ENCODE data around the gene TMEM37. TPM values are rescaled to one million over a fixed set of nuclear protein-coding genes. Genes with fewer than 3 reads are reported as not detected.

Gene TMEM37
- total RNA-seq, 5 donors from 2014 or later (not counting 1 experiment from before 2014, with no cell fraction given) = 0.44 to 0.60 TPM; not detected in 3

DNA sequence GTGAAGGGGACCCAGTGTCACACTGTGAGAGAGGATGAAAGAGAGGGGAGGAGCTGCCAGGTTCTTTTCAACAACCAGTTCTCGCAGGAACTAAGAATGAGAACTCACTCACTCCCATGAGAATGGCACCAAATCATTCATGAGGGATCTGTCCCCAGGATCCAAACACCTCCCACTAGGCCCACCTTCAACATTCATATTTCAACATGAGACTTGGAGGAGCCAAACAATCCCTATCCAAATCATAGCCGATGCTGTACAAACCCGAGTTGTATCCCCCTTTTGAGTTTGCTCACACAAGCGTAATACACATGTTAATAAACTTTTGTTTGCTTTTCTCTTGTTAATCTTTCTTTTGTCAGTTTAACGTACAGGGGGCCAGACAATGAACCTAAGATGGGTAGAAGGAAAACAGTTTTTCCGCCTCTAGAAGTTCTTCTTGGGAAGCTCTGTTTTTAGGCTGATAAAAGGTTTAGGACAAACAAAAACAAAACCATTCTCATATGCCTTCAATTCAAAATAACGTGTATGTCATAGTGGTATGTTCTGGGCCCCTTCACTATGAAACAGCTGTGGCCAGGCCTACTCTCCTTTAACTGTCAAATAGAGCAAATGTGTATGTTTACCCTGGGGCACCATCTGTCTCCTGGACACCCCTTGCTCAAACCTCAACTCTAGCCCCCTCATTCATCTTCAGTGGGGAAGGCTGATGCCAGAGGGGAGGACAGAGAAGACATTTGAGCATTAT lies 9.1 kb upstream of the TMEM37 start:
- WGBS (ENCODE audit: insufficient coverage) = 100% methylated on average over 1 of the region's 7 CpGs
- no peak overlapping the region for H3K4me3 ChIP-seq (ENCODE audit: control insufficient read depth in 1 of 2, extremely low read depth in 1 of 2, low read length in 1 of 2)
- no peaks in the 10 kb centered on the region for H3K36me3 ChIP-seq (ENCODE audit: control insufficient read depth in 2 of 2, extremely low read depth in 1 of 2, insufficient read depth in 1 of 2, low read length in 1 of 2)
- H3K4me1 ChIP-seq (ENCODE audit: control insufficient read depth in 1 of 2, extremely low read depth in 1 of 2, insufficient read depth in 2 of 2, low read length in 2 of 2) = no peaks in the 10 kb centered on the region
- ATAC-seq (replicated peaks in 1 of 4) (no peak), DNase-seq (no peak)
- POLR2A ChIA-PET = no interaction called here
- Mint-ChIP-seq H3K4me3 (no peak overlapping the region), H3K9me3 (peaks cover 0 to 7% (median 0%) of the 10 kb centered on the region in 3 donors), H3K36me3 (no peaks in the 10 kb centered on the region), H3K27ac (no peak overlapping the region), H3K4me1 (no peaks in the 10 kb centered on the region), H3K27me3 (peaks cover 46 to 48% of the 10 kb centered on the region in 2 donors)
- no peak overlapping the region for H3K27ac ChIP-seq (ENCODE audit: low read length)
- CTCF ChIA-PET = no interaction called here
- H3K9me3 ChIP-seq = no peaks in the 10 kb centered on the region
- H3K27me3 ChIP-seq (replicated peaks in 1 of 2; ENCODE audit: control insufficient read depth in 2 of 2, extremely low read depth in 1 of 2, insufficient read depth in 2 of 2, low read length in 1 of 2) = peaks cover 0 to 32% of the 10 kb centered on the region in 2 experiments

DNA sequence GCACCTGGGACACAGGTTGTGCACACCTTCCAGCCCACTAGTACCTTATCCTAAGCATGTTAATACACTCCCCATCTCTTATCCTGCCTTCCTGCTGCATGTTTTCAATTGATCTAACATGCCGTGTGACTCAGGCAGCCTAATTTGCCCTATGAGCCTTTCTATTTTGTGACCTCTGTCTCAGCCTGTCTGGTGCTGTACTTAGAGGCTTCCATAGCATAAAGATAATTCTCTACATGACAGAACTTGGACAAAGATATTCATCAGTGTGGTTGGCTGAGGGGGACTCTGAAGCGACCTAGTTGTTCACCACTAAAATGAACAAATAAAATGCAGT lies 8.6 kb upstream of the TMEM37 start:
- no peaks in the 10 kb centered on the region for H3K4me1 Mint-ChIP-seq
- Histone ChIP-seq H3K27me3 (replicated peaks in 1 of 2; ENCODE audit: control insufficient read depth in 2 of 2, extremely low read depth in 1 of 2, insufficient read depth in 2 of 2, low read length in 1 of 2) (peaks cover 0 to 37% of the 10 kb centered on the region in 2 experiments), H3K36me3 (ENCODE audit: control insufficient read depth in 2 of 2, extremely low read depth in 1 of 2, insufficient read depth in 1 of 2, low read length in 1 of 2) (no peaks in the 10 kb centered on the region), H3K4me1 (ENCODE audit: control insufficient read depth in 1 of 2, extremely low read depth in 1 of 2, insufficient read depth in 2 of 2, low read length in 2 of 2) (no peaks in the 10 kb centered on the region), H3K9me3 (no peaks in the 10 kb centered on the region), H3K27ac (ENCODE audit: low read length) (no peak overlapping the region), H3K4me3 (ENCODE audit: control insufficient read depth in 1 of 2, extremely low read depth in 1 of 2, low read length in 1 of 2) (no peak overlapping the region)
- ATAC-seq (replicated peaks in 1 of 4) (no peak), DNase-seq (no peak)
- POLR2A ChIA-PET = no interaction called here
- H3K27ac Mint-ChIP-seq = no peak overlapping the region
- H3K4me3 Mint-ChIP-seq = no peak overlapping the region
- H3K27me3 Mint-ChIP-seq = peaks cover 50 to 52% of the 10 kb centered on the region in 2 donors
- H3K9me3 Mint-ChIP-seq = peaks cover 0 to 7% (median 0%) of the 10 kb centered on the region in 3 donors
- no peaks in the 10 kb centered on the region for H3K36me3 Mint-ChIP-seq
- CTCF ChIA-PET = no interaction called here
- no CpG with 5 or more reads among the region's 2 CpGs for WGBS (ENCODE audit: insufficient coverage)

DNA sequence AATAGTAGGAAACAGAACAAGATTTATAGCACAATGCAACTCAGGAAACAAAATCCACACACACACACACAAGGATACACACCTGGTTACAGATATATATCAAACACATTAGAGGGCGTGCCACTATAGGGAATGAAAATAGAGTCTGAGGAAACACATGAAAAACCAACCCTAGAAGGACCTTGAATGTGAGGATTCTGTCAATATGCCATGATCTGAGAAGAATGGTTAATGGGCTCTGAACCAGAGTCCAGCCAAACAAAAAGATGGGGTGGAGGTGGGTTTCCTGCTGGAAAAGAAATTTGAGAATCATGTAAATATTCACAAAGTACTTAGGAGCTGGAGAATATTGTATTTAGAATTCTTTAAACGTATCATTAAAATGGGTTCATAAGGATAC lies 7.8 kb upstream of the TMEM37 start:
- no peaks in the 10 kb centered on the region for H3K36me3 ChIP-seq (ENCODE audit: control insufficient read depth in 2 of 2, extremely low read depth in 1 of 2, insufficient read depth in 1 of 2, low read length in 1 of 2)
- ChIA-PET CTCF (no interaction called here), POLR2A (no interaction called here)
- ATAC-seq (replicated peaks in 1 of 4) (no peak), DNase-seq (no peak)
- Mint-ChIP-seq H3K27ac (no peak overlapping the region), H3K4me1 (no peaks in the 10 kb centered on the region), H3K36me3 (no peaks in the 10 kb centered on the region), H3K9me3 (peaks cover 0 to 7% (median 0%) of the 10 kb centered on the region in 3 donors), H3K4me3 (no peak overlapping the region), H3K27me3 (peaks cover 48 to 58% of the 10 kb centered on the region in 2 donors)
- H3K27ac ChIP-seq (ENCODE audit: low read length) = no peak overlapping the region
- no peak overlapping the region for H3K4me3 ChIP-seq (ENCODE audit: control insufficient read depth in 1 of 2, extremely low read depth in 1 of 2, low read length in 1 of 2)
- H3K9me3 ChIP-seq = no peaks in the 10 kb centered on the region
- 86% methylated on average over 1 of the region's 2 CpGs for WGBS (ENCODE audit: insufficient coverage)
- H3K27me3 ChIP-seq (replicated peaks in 1 of 2; ENCODE audit: control insufficient read depth in 2 of 2, extremely low read depth in 1 of 2, insufficient read depth in 2 of 2, low read length in 1 of 2) = peaks cover 0 to 40% of the 10 kb centered on the region in 2 experiments
- H3K4me1 ChIP-seq (ENCODE audit: control insufficient read depth in 1 of 2, extremely low read depth in 1 of 2, insufficient read depth in 2 of 2, low read length in 2 of 2) = no peaks in the 10 kb centered on the region

DNA sequence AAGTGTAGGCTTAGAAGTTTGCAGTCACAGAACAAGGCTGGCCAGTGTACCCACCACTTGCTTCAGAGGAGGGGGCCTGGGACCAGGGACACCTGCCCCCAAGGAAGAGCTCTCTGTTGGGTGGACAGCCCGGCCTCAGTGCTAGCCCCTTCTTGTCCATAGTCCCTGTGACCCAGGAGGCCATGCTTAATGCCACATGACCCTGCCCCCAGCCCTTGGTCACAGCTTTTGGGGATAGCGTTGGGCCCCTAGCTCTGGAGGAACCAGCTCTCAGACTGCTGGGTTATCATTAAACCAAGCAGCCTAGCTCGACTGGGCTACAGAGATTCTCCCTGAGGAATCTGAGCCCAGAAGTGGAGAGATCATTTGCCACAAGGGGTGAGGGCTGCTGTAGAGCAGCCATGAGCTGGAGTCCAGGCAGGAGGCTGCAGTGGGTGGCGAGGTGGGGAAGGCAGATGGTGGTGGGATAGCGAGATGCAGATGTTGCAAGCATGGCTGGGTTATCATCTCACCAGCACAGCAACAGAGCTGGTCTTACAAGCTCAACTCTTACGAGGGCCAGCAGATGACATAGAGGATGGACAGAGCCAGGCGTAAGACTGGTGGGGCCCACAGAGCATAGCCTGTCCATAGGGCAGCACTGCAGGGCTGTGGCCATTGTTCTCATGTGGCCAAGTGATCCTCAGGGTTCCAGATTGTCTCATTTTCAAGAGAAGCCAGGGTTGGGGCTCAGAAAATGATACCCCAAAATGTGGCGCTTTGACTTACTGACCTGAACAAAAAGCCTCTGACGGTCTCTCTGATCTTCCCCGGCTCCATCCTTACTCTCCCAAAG lies 7.2 kb upstream of the TMEM37 start:
- no peak overlapping the region for H3K27ac ChIP-seq (ENCODE audit: low read length)
- H3K36me3 ChIP-seq (ENCODE audit: control insufficient read depth in 2 of 2, extremely low read depth in 1 of 2, insufficient read depth in 1 of 2, low read length in 1 of 2) = no peaks in the 10 kb centered on the region
- H3K4me3 ChIP-seq (ENCODE audit: control insufficient read depth in 1 of 2, extremely low read depth in 1 of 2, low read length in 1 of 2) = no peak overlapping the region
- no peak overlapping the region for H3K27ac Mint-ChIP-seq
- H3K27me3 ChIP-seq (replicated peaks in 1 of 2; ENCODE audit: control insufficient read depth in 2 of 2, extremely low read depth in 1 of 2, insufficient read depth in 2 of 2, low read length in 1 of 2) = peaks cover 0 to 44% of the 10 kb centered on the region in 2 experiments
- H3K9me3 Mint-ChIP-seq = peaks cover 0 to 7% (median 0%) of the 10 kb centered on the region in 3 donors
- WGBS (ENCODE audit: insufficient coverage) = 80% methylated on average over 5 of the region's 10 CpGs
- peaks cover 50 to 61% of the 10 kb centered on the region in 2 donors for H3K27me3 Mint-ChIP-seq
- no peak for DNase-seq
- H3K4me1 Mint-ChIP-seq = no peaks in the 10 kb centered on the region
- CTCF ChIA-PET = no interaction called here
- H3K9me3 ChIP-seq = no peaks in the 10 kb centered on the region
- H3K4me3 Mint-ChIP-seq = no peak overlapping the region
- no peak for ATAC-seq (replicated peaks in 1 of 4)
- H3K4me1 ChIP-seq (ENCODE audit: control insufficient read depth in 1 of 2, extremely low read depth in 1 of 2, insufficient read depth in 2 of 2, low read length in 2 of 2) = no peaks in the 10 kb centered on the region
- no peaks in the 10 kb centered on the region for H3K36me3 Mint-ChIP-seq
- POLR2A ChIA-PET = no interaction called here

DNA sequence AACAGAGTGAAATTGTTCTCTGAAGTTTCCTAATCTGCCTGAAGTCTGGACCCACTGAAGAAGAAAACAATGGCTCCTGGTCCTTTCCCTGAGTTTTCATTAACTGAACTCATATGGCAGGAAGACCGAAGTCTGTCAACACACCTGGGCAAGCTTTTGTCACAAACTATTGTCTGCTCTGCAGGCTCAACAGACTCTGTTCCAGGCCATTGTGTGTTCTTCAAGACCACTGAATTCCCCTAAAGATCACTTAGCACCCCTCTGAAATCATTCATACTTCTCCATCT lies 6.6 kb upstream of the TMEM37 start:
- CTCF ChIA-PET = no interaction called here
- no peaks in the 10 kb centered on the region for H3K4me1 ChIP-seq (ENCODE audit: control insufficient read depth in 1 of 2, extremely low read depth in 1 of 2, insufficient read depth in 2 of 2, low read length in 2 of 2)
- no peak overlapping the region for H3K27ac ChIP-seq (ENCODE audit: low read length)
- no peaks in the 10 kb centered on the region for H3K36me3 Mint-ChIP-seq
- H3K9me3 Mint-ChIP-seq = peaks cover 0 to 7% (median 0%) of the 10 kb centered on the region in 3 donors
- no peak overlapping the region for H3K4me3 Mint-ChIP-seq
- H3K36me3 ChIP-seq (ENCODE audit: control insufficient read depth in 2 of 2, extremely low read depth in 1 of 2, insufficient read depth in 1 of 2, low read length in 1 of 2) = no peaks in the 10 kb centered on the region
- peaks cover 50 to 66% of the 10 kb centered on the region in 2 donors for H3K27me3 Mint-ChIP-seq
- no peaks in the 10 kb centered on the region for H3K9me3 ChIP-seq
- H3K4me3 ChIP-seq (ENCODE audit: control insufficient read depth in 1 of 2, extremely low read depth in 1 of 2, low read length in 1 of 2) = no peak overlapping the region
- H3K27me3 ChIP-seq (replicated peaks in 1 of 2; ENCODE audit: control insufficient read depth in 2 of 2, extremely low read depth in 1 of 2, insufficient read depth in 2 of 2, low read length in 1 of 2) = peaks cover 0 to 49% of the 10 kb centered on the region in 2 experiments
- H3K4me1 Mint-ChIP-seq = no peaks in the 10 kb centered on the region
- no peak overlapping the region for H3K27ac Mint-ChIP-seq
- ATAC-seq (replicated peaks in 1 of 4) (no peak), DNase-seq (no peak)
- WGBS (ENCODE audit: insufficient coverage) = 100% methylated on average over 1 of the region's 1 CpG
- POLR2A ChIA-PET = no interaction called here

DNA sequence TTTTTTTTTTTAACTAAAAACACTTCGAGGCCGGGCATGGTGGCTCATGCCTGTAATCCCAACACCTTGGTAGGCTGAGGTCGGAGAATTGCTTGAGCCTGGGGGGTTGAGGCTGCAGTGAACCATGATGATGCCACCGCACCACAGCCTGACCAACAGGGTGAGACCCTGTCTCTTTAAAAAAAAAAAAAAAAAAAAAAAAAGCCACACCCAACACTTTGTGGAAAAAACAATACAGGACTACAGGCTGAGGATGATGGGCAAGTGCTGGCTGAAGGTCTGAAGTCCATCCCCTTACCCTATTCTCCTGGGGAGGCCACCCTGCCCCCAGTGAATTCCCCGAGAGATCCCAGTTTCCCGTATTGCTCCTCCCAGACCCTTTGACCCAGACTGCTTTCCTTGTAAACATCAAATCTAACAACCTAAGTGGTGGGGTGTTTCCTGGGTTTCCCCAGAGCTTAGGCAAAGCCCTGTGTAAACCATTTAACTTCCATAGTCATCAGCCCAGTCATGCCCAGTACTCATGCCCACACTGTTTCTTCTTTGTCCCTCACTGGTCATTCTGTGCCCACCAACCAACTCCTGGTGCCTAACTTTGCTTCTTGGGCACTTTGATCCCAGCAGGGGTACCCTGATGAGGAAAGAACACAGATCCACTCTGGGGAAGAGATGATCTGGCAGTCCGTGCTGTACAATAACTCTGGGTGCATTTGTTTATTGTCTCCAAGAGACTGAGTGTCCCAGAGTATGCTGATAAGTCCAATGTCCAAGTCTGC lies 5.8 kb upstream of the TMEM37 start:
- H3K36me3 ChIP-seq (ENCODE audit: control insufficient read depth in 2 of 2, extremely low read depth in 1 of 2, insufficient read depth in 1 of 2, low read length in 1 of 2) = no peaks in the 10 kb centered on the region
- Mint-ChIP-seq H3K4me3 (no peak overlapping the region), H3K9me3 (peaks cover 0 to 7% (median 0%) of the 10 kb centered on the region in 3 donors), H3K27ac (no peak overlapping the region), H3K36me3 (no peaks in the 10 kb centered on the region), H3K27me3 (peaks cover 52 to 73% of the 10 kb centered on the region in 2 donors), H3K4me1 (no peaks in the 10 kb centered on the region)
- no peak for ATAC-seq (replicated peaks in 1 of 4)
- H3K4me3 ChIP-seq (ENCODE audit: control insufficient read depth in 1 of 2, extremely low read depth in 1 of 2, low read length in 1 of 2) = no peak overlapping the region
- no peak for DNase-seq
- ChIA-PET CTCF (no interaction called here), POLR2A (no interaction called here)
- peaks cover 0 to 53% of the 10 kb centered on the region in 2 experiments for H3K27me3 ChIP-seq (replicated peaks in 1 of 2; ENCODE audit: control insufficient read depth in 2 of 2, extremely low read depth in 1 of 2, insufficient read depth in 2 of 2, low read length in 1 of 2)
- WGBS (ENCODE audit: insufficient coverage) = 60% methylated on average over 1 of the region's 7 CpGs
- no peak overlapping the region for H3K27ac ChIP-seq (ENCODE audit: low read length)
- no peaks in the 10 kb centered on the region for H3K9me3 ChIP-seq
- H3K4me1 ChIP-seq (ENCODE audit: control insufficient read depth in 1 of 2, extremely low read depth in 1 of 2, insufficient read depth in 2 of 2, low read length in 2 of 2) = no peaks in the 10 kb centered on the region

All from T-cell (primary cell).